Spleen (tissue), 11 donors: ENCODE measurements around the gene TAOK1. TPM values are rescaled to one million over a fixed set of nuclear protein-coding genes. Genes with fewer than 3 reads are reported as not detected.

Experiments used
- DNase-seq: peaks from one replicate; pipeline ENCODE4 v3.0.0-alpha.2; 2020
- H3K27ac ChIP-seq, 8 donors: fragments of 200-600 bp; sonication (generic) in 7 of 8; 1 replicate in 4 of 8; 2 replicates in 4 of 8; pipeline versions ENCODE4 v1.5.0 to v1.8.0; 2016 to 2021; ENCODE audit warnings: inconsistent platforms in 4 of 8, mild to moderate bottlenecking in 4 of 8, moderate library complexity in 1 of 8
- H3K27me3 ChIP-seq, 7 donors: fragments of 200-600 bp; sonication (generic) in 6 of 7; replicated peaks in 1 of 7; 1 replicate in 4 of 7; 2 replicates in 3 of 7; pipeline versions ENCODE4 v1.5.0 to v1.8.0; 2016 to 2021; ENCODE audit warnings: inconsistent platforms in 3 of 7, mild to moderate bottlenecking in 1 of 7
- H3K36me3 ChIP-seq, 6 donors: fragments of 200-600 bp; sonication (generic) in 5 of 6; 1 replicate in 4 of 6; 2 replicates in 2 of 6; pipeline versions ENCODE4 v1.5.0 to v1.8.0; 2016 to 2021; ENCODE audit warnings: inconsistent platforms in 2 of 6
- H3K4me1 ChIP-seq, 6 donors: fragments of 200-600 bp; sonication (generic) in 5 of 6; 1 replicate in 3 of 6; 2 replicates in 3 of 6; pipeline versions ENCODE4 v1.5.0 to v1.8.0; 2016 to 2021; ENCODE audit warnings: inconsistent platforms in 3 of 6
- H3K4me3 ChIP-seq, 8 donors: fragments of 200-600 bp; sonication (generic) in 7 of 8; 1 replicate in 4 of 8; 2 replicates in 4 of 8; pipeline versions ENCODE4 v1.5.0 to v1.8.0; 2016 to 2021; ENCODE audit warnings: inconsistent platforms in 4 of 8, mild to moderate bottlenecking in 4 of 8, moderate library complexity in 2 of 8
- H3K9me3 ChIP-seq, 8 donors: fragments of 200-600 bp; sonication (generic) in 7 of 8; 1 replicate in 4 of 8; 2 replicates in 4 of 8; pipeline versions ENCODE4 v1.5.0 to v1.8.0; 2016 to 2021; ENCODE audit warnings: inconsistent platforms in 4 of 8
- POLR2A ChIP-seq, 3 donors: fragments of 450-650 bp; IDR thresholded peaks; one replicate each; pipeline ENCODE4 v1.5.1; 2017; ENCODE audit warnings: antibody characterized with exemption in 3 of 3, mild to moderate bottlenecking in 1 of 3
- POLR2AphosphoS5 ChIP-seq, 3 donors: sonication (generic); formaldehyde crosslinking; IDR thresholded peaks; one replicate each; pipeline ENCODE4 v1.5.1; 2017; ENCODE audit warnings: antibody characterized with exemption in 3 of 3
- WGBS, 5 donors: extraction: QIAGEN DNeasy Blood & Tissue Kit in 3 of 5; methylation state at CpG; one replicate each; pipeline versions ENCODE4 v1.1.5 to v1.1.7; 2013 to 2018; 5-methylcytosine and 5-hydroxymethylcytosine counted together
- intact Hi-C: fragments of 100-400 bp; cut with DNase I; formaldehyde crosslinking; loops from one replicate; pipeline ENCODE4 v1.15.0; 2023; ENCODE audit warnings: low total_unique reads
- polyA plus RNA-seq, 3 donors: library from polyadenylated mRNA; stranded (reverse); fragments of 200-250 nt; gene quantifications; one replicate each; pipeline ENCODE4 v1.2.1, GENCODE V29; 2013
- total RNA-seq, 7 donors: library from RNA; depleted of rRNA in 3 of 7; stranded (reverse); fragments of >200 nt in 3 of 7; fragmentation: NEBNext Ultra II Directional in 4 of 7; extraction: Animal tissue kit (Norgen Biotek cat#: 25700) in 4 of 7; gene quantifications; one replicate each; pipeline versions ENCODE4 v1.1.0 to v1.2.1, GENCODE V29; 2016 to 2021
- TF ChIP-seq, protein P1 (sequence below), 11 experiments: fragments of 200-600 bp in 7 of 11; fragments of 450-650 bp in 4 of 11; sonication (generic) in 4 of 11; IDR thresholded peaks in 8 of 11; conservative IDR thresholded peaks in 3 of 11; 1 replicate in 7 of 11; 2 replicates in 4 of 11; pipeline versions ENCODE4 v1.4.0 to v1.8.0; 2016 to 2021; ENCODE audit warnings: antibody characterized with exemption in 11 of 11, inconsistent platforms in 4 of 11, mild to moderate bottlenecking in 1 of 11
- donor health status: healthy with polysubstance abuse.
- donor health status: DM: no; HTN: no; CAD: no; lungs with moderate emphysema.
- donor health status: DM: no; HTN: no; CAD: no.
- donor health status: Bipolar disorder and iron deficiency.
- donor health status: healthy.
- donor health status: DM: no; HTN: no; CAD: no.
- donor health status: DM: yes; HTN: yes; CAD: no.

The TAOK1 gene
- total and polyA plus RNA-seq, 10 donors = 5.1 to 88.5 (median 56.9) TPM

GRCh38 chr17:29593591-29594518 is 203.7 kb downstream of the TAOK1 start:
- Histone ChIP-seq H3K9me3 (no peaks in the 10 kb centered on the region), H3K27me3 (peaks cover 0 to 36% (median 5%) of the 10 kb centered on the region in 7 donors), H3K36me3 (no peaks in the 10 kb centered on the region), H3K4me1 (peaks cover 36 to 51% (median 45%) of the 10 kb centered on the region in 6 donors), H3K27ac (no peak overlapping the region), H3K4me3 (peak overlapping the region; percentile 38 to 95 (median 56))
- TF ChIP-seq POLR2A (IDR thresholded peaks at IDR 0.05) = no peak
- TF ChIP-seq, protein P1, sequence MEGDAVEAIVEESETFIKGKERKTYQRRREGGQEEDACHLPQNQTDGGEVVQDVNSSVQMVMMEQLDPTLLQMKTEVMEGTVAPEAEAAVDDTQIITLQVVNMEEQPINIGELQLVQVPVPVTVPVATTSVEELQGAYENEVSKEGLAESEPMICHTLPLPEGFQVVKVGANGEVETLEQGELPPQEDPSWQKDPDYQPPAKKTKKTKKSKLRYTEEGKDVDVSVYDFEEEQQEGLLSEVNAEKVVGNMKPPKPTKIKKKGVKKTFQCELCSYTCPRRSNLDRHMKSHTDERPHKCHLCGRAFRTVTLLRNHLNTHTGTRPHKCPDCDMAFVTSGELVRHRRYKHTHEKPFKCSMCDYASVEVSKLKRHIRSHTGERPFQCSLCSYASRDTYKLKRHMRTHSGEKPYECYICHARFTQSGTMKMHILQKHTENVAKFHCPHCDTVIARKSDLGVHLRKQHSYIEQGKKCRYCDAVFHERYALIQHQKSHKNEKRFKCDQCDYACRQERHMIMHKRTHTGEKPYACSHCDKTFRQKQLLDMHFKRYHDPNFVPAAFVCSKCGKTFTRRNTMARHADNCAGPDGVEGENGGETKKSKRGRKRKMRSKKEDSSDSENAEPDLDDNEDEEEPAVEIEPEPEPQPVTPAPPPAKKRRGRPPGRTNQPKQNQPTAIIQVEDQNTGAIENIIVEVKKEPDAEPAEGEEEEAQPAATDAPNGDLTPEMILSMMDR (IDR thresholded peaks at IDR 0.05 in 8 of 11, conservative IDR thresholded peaks at IDR 0.05 in 3 of 11) = peak in 3 of 11 experiments; percentile 15 to 28 (median 22)
- WGBS, 5 donors = 4 to 7% (median 6%) methylated on average over 19 to 64 of the region's 64 CpGs
- peak; percentile 86 for DNase-seq
- intact Hi-C loops = no loop called here

- Histone ChIP-seq H3K36me3 (no peaks in the 10 kb centered on the region), H3K27me3 (peaks cover 0 to 36% (median 5%) of the 10 kb centered on the region in 7 donors), H3K27ac (no peak overlapping the region), H3K4me3 (peak overlapping the region in 1 of 8 donors; percentile 95), H3K4me1 (peaks cover 36 to 50% (median 45%) of the 10 kb centered on the region in 6 donors), H3K9me3 (no peaks in the 10 kb centered on the region)
- TF ChIP-seq POLR2A (IDR thresholded peaks at IDR 0.05) = no peak
- no peak for TF ChIP-seq POLR2AphosphoS5 (IDR thresholded peaks at IDR 0.05)
- TF ChIP-seq, protein P1 (IDR thresholded peaks at IDR 0.05 in 8 of 11, conservative IDR thresholded peaks at IDR 0.05 in 3 of 11) = no peak
- intact Hi-C loops = no loop called here
- 80 to 92% (median 85%) methylated on average over 8 to 11 of the region's 11 CpGs for WGBS, 5 donors
- DNase-seq = no peak
Observed at GRCh38 chr17:29594519-29595090, 204.4 kb downstream of the TAOK1 start.

DNA sequence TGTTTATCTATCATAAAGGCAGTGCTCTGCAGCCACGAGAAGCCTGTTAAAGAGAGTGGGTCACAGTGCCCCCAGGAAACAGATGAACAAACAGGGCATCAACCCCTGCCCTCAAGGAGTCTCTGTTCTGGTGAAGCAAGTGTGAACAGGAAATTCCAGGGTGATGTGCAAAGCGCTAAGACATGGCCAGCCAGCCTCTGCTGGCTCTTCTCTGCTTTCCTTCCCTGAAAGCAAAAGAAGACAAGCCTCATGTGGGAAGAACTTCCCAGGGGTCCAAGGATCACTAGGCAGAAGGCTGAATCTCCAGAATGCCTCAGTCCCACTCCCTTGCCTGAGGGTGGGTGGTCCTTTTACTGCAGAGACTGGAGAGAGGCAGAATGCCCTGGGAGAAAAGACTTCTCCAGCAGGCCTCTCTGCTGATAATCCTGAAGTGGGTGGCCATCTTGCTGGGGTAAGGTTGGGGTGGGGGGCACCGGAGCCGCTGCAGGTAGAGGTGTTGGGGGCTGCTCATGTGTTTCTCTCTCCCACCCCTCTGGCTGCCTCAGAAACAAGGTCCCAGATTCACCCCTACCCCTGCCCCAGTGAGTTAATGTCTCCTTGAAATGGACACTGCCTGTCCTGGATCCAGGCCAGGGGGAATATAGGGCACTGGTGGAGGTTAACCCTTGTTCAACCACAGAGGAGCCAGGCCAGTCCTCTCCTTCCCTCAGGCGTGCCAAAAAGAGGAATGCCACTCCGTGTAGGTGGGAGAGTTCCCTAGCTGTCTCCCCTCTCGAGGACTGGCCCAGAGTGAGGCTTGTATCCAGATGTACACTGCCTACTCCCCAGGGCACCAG is 205.2 kb downstream of the TAOK1 start:
- DNase-seq = no peak
- TF ChIP-seq POLR2AphosphoS5 (IDR thresholded peaks at IDR 0.05) (no peak), POLR2A (IDR thresholded peaks at IDR 0.05) (no peak)
- TF ChIP-seq, protein P1 (IDR thresholded peaks at IDR 0.05 in 8 of 11, conservative IDR thresholded peaks at IDR 0.05 in 3 of 11) = no peak
- intact Hi-C loops = no loop called here
- H3K9me3 ChIP-seq = no peaks in the 10 kb centered on the region
- H3K36me3 ChIP-seq = no peaks in the 10 kb centered on the region
- H3K27me3 ChIP-seq = peaks cover 0 to 36% (median 5%) of the 10 kb centered on the region in 7 donors
- 82 to 94% (median 87%) methylated on average over 5 to 7 of the region's 7 CpGs for WGBS, 5 donors
- no peak overlapping the region for H3K27ac ChIP-seq
- no peak overlapping the region for H3K4me3 ChIP-seq
- H3K4me1 ChIP-seq = peaks cover 29 to 43% (median 37%) of the 10 kb centered on the region in 6 donors
